Testis (tissue), 3 donors: ENCODE measurements around the gene INPP5K. TPM values are rescaled to one million over a fixed set of nuclear protein-coding genes. Genes with fewer than 3 reads are reported as not detected.
"Not testable (repeated sequence)": the region's sequence is repeated elsewhere in the genome, so short reads cannot be mapped to it uniquely, and the experiment has no call there.

Source experiments
- DNase-seq: peaks from one replicate; pipeline ENCODE4 v3.0.0-alpha.2; 2019
- H3K27ac ChIP-seq, 2 donors: fragments of 200-600 bp; sonication (generic); one replicate each; pipeline ENCODE4 v1.5.1; 2019
- H3K27me3 ChIP-seq: fragments of 200-600 bp; sonication (generic); one replicate; pipeline ENCODE4 v1.5.1; 2019
- H3K36me3 ChIP-seq: fragments of 200-600 bp; sonication (generic); one replicate; pipeline ENCODE4 v1.5.1; 2017; ENCODE audit warnings: low read depth; ENCODE audit errors: missing control alignments
- H3K4me1 ChIP-seq: fragments of 200-600 bp; sonication (generic); one replicate; pipeline ENCODE4 v1.5.1; 2019
- H3K4me3 ChIP-seq, 2 donors: fragments of 200-600 bp; sonication (generic); one replicate each; pipeline ENCODE4 v1.5.1; 2017 to 2019
- H3K9me3 ChIP-seq: fragments of 200-600 bp; sonication (generic); one replicate; pipeline ENCODE4 v1.5.1; 2017
- CTCF ChIP-seq, 3 experiments: fragments of 450-650 bp in 2 of 3; fragments of 200-600 bp in 1 of 3; sonication (generic) in 1 of 3; IDR thresholded peaks; one replicate each; pipeline ENCODE4 v1.5.1; 2016 to 2019; ENCODE audit warnings: antibody characterized with exemption in 3 of 3, mild to moderate bottlenecking in 2 of 3, moderate library complexity in 1 of 3
- POLR2A ChIP-seq: fragments of 450-650 bp; IDR thresholded peaks from one replicate; pipeline ENCODE4 v1.6.1; 2017; ENCODE audit warnings: antibody characterized with exemption, mild to moderate bottlenecking, moderate library complexity
- WGBS, 2 donors: methylation state at CpG; one replicate each; pipeline ENCODE4 v1.1.5; 2018; 5-methylcytosine and 5-hydroxymethylcytosine counted together
- intact Hi-C: fragments of 100-400 bp; cut with DNase I; formaldehyde crosslinking; loops from one replicate; pipeline ENCODE4 v1.15.1; 2023; ENCODE audit warnings: low total_unique reads
- polyA plus RNA-seq: library from polyadenylated mRNA; stranded (reverse); fragments of 350-450 nt; fragmentation: Illumina TruSeq; extraction: RNeasy Lipid Tissue Mini Kit (QIAGEN cat#74804); gene quantifications from one replicate; pipeline ENCODE4 v1.2.3, GENCODE V29; 2014; ENCODE audit warnings: low read depth, low replicate concordance; ENCODE audit not compliant: insufficient read depth
- total RNA-seq, 2 donors: library from RNA; depleted of rRNA; stranded (reverse); fragments of >200 nt; gene quantifications; one replicate each; pipeline ENCODE4 v1.2.3, GENCODE V29; 2016

INPP5K gene
- total and polyA plus RNA-seq, 3 donors from 2014 or later: 81.2 to 87.8 (median 83.4) TPM

GRCh38 chr17:1535737-1536136, 19.3 kb upstream of the INPP5K start:
- no peaks in the 10 kb centered on the region for H3K36me3 ChIP-seq
- H3K9me3 ChIP-seq: no peaks in the 10 kb centered on the region
- H3K27ac ChIP-seq: no peak overlapping the region
- H3K27me3 ChIP-seq: no peaks in the 10 kb centered on the region
- 97 to 98% methylated on average over 4 of the region's 4 CpGs for WGBS, 2 donors
- H3K4me1 ChIP-seq: no peaks in the 10 kb centered on the region
- H3K4me3 ChIP-seq: no peak overlapping the region
- intact Hi-C loops: no loop called here
- TF ChIP-seq CTCF (IDR thresholded peaks at IDR 0.05) (no peak), POLR2A (no peak)
- no peak for DNase-seq

DNA sequence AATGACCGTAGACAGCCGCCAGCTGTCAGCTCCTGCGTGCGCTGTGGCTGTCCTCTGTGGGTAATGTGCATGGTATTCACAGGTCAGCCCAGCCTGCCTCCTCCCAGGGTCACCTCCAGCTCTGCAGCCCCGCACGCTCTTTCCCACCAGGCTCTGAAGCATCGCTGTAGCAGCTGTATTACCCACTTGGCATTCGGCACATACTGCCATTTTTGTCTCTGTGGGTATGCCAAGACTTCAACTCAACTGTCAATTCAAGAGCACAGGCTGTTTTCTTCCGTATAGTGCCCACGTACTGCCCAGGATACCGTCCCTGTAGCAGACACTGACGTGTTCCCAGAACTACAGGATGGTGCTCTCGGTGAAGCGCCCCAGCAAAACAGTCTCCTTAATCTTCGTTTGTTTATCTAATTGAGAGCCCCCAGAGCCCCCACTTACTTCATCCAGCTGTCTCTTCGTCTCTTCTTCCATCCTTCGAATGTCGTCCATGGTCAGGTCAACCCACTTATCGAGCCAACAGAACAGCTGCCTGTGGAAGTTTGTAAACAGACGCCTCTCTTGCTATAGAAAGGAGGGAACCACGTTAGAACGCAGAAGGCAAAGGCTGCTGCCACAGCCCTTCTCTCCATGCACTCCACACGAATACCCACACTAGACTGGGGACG, 17.4 kb upstream of the INPP5K start:
- DNase-seq: no peak
- Histone ChIP-seq H3K4me3 (no peak overlapping the region), H3K27ac (no peak overlapping the region), H3K27me3 (no peaks in the 10 kb centered on the region), H3K9me3 (no peaks in the 10 kb centered on the region), H3K36me3 (no peaks in the 10 kb centered on the region), H3K4me1 (no peaks in the 10 kb centered on the region)
- WGBS, 2 donors: 92 to 95% methylated on average over 23 to 24 of the region's 24 CpGs
- intact Hi-C loops: no loop called here
- no peak for TF ChIP-seq POLR2A
- no peak for TF ChIP-seq CTCF (IDR thresholded peaks at IDR 0.05)

DNA sequence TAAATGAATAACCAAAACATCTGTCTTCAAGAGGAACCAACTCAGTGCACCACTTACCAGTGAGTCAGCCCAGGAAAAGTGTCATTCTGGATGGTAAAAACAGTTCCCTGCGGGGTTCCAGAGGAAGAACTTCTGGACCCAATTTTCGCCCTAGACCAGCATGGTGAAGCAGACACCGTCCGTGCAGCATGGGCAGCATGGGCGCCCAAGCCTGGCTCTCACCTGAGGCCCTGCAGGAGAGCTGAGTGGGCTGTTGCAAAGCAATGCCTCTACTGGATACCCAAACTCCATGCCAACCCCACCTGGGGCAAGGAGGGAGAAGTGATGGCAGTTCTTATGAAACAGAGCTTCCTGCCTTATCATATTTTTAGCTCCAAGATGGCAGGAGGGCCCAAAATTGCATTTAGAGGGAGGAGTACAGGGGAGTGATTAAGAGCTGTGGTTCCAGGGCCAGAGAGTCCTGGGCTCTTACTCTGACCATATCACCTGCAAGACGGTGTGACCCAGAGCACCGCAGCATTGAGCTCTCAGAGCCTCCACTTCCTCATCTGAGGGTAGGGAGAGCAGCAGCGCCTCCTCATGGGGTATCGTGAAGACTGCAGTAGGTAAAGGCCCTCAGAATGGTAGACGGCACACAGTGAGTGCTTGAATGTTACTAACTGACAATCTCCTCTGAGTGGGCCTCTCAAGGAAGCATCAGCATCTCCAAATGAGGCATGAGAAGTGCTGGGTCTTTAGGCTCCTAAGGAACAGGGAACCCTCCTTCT, 16.6 kb upstream of the INPP5K start:
- 82 to 88% methylated on average over 10 of the region's 10 CpGs for WGBS, 2 donors
- intact Hi-C loops: no loop called here
- Histone ChIP-seq H3K36me3 (no peaks in the 10 kb centered on the region), H3K27ac (no peak overlapping the region), H3K4me1 (no peaks in the 10 kb centered on the region), H3K27me3 (no peaks in the 10 kb centered on the region), H3K4me3 (no peak overlapping the region), H3K9me3 (no peaks in the 10 kb centered on the region)
- TF ChIP-seq CTCF (IDR thresholded peaks at IDR 0.05) (no peak), POLR2A (no peak)
- peak; percentile 32 for DNase-seq

DNA sequence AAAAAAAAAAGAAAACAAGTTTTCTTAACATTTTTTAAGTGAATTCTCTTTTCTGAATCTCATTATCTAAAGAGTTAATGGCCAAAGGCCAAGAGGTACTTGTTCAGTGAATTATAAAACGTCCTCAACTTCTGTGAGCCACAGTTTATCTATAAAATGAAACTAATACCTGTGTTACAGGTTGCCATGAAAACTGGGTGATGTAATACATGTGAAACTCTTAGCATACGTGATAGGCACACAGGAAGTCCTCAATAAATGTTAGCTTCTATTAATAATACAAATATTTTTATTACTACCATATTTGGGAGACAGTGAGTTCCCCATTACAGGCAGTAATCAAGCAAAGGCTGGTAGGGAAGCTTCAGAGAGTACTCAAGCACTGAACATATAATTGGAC, 13.5 kb upstream of the INPP5K start:
- TF ChIP-seq CTCF (IDR thresholded peaks at IDR 0.05) (no peak), POLR2A (no peak)
- WGBS, 2 donors: 51 to 58% methylated on average over 2 of the region's 2 CpGs
- no peaks in the 10 kb centered on the region for H3K9me3 ChIP-seq
- DNase-seq: no peak
- H3K27ac ChIP-seq: no peak overlapping the region
- intact Hi-C loops: no loop called here
- no peak overlapping the region for H3K4me3 ChIP-seq
- no peaks in the 10 kb centered on the region for H3K27me3 ChIP-seq
- H3K36me3 ChIP-seq: no peaks in the 10 kb centered on the region
- no peaks in the 10 kb centered on the region for H3K4me1 ChIP-seq

GRCh38 chr17:1526876-1527275, 10.5 kb upstream of the INPP5K start:
- H3K36me3 ChIP-seq, H3K9me3 ChIP-seq, H3K27me3 ChIP-seq, H3K4me1 ChIP-seq, H3K27ac ChIP-seq, DNase-seq, H3K4me3 ChIP-seq, intact Hi-C loops: not testable (repeated sequence)
- 85 to 92% methylated on average over 4 of the region's 4 CpGs for WGBS, 2 donors
